PC-9 (cell line): Measurements from ENCODE around the gene SAMD14.

Experiments used
- CTCF ChIP-seq: fragments of 200-600 bp; sonication (generic); conservative IDR thresholded peaks from 2 replicates; pipeline ENCODE4 v1.6.1; 2017; ENCODE audit warnings: mixed run types, antibody characterized with exemption, mild to moderate bottlenecking, moderate library complexity
- EZH2 ChIP-seq: fragments of 200-600 bp; sonication (generic); IDR thresholded peaks from 2 replicates; pipeline ENCODE4 v1.8.0; 2017; ENCODE audit warnings: antibody characterized with exemption, low read depth

- no peak for TF ChIP-seq EZH2
- TF ChIP-seq CTCF = no peak
These were observed 39.9 kb downstream of the SAMD14 start for GRCh38 chr17:50090071-50090470.
